Natural killer cell (primary cell): ENCODE measurements around the gene PCSK7. TPM values are rescaled to one million over a fixed set of nuclear protein-coding genes. Genes with fewer than 3 reads are reported as not detected.

ENCODE experiments used
- ATAC-seq, 3 donors: fragments of 150-1000 bp in 2 of 3; fragments of 200-7000 bp in 1 of 3; cut with Tn5 transposase; 1 replicate in 1 of 3; 2 replicates in 2 of 3; pipeline ENCODE4 v1.10.0; 2021; ENCODE audit warnings: mild to moderate bottlenecking in 2 of 3, moderate library complexity in 2 of 3
- DNase-seq, 2 donors: peaks; one replicate each; pipeline versions ENCODE4 v3.0.0 to v3.0.0-alpha.2; 2013 to 2021; ENCODE audit warnings: mixed read lengths in 1 of 2
- H3K27ac ChIP-seq: one replicate; pipeline ENCODE4 v1.5.1; 2013; ENCODE audit warnings: mild to moderate bottlenecking, low read length
- H3K27me3 ChIP-seq: one replicate; pipeline ENCODE4 v1.6.1; 2013; ENCODE audit warnings: low read length; ENCODE audit not compliant: control insufficient read depth, insufficient read depth
- H3K36me3 ChIP-seq: one replicate; pipeline ENCODE4 v1.6.1; 2013; ENCODE audit warnings: low read length; ENCODE audit not compliant: control insufficient read depth, insufficient read depth
- H3K4me1 ChIP-seq: one replicate; pipeline ENCODE4 v1.6.1; 2013; ENCODE audit warnings: low read length; ENCODE audit not compliant: control insufficient read depth, insufficient read depth
- H3K4me3 ChIP-seq: one replicate; pipeline ENCODE4 v1.5.1; 2013; ENCODE audit warnings: low read length
- H3K9me3 ChIP-seq: one replicate; pipeline ENCODE4 v1.6.1; 2013; ENCODE audit warnings: low read length; ENCODE audit not compliant: control insufficient read depth, insufficient read depth
- H3K27ac Mint-ChIP-seq, 2 donors: one replicate each; pipeline ENCODE4 v1.8.0; 2022; ENCODE audit warnings: mild to moderate bottlenecking in 2 of 2, mixed read lengths in 2 of 2, moderate library complexity in 1 of 2
- H3K27me3 Mint-ChIP-seq, 2 donors: one replicate each; pipeline ENCODE4 v1.8.0; 2022; ENCODE audit warnings: low read depth in 2 of 2, mixed read lengths in 2 of 2
- H3K36me3 Mint-ChIP-seq: one replicate; pipeline ENCODE4 v1.8.0; 2022; ENCODE audit warnings: mixed read lengths
- H3K4me1 Mint-ChIP-seq, 2 donors: one replicate each; pipeline ENCODE4 v1.8.0; 2022; ENCODE audit warnings: mixed read lengths in 2 of 2
- H3K4me3 Mint-ChIP-seq: one replicate; pipeline ENCODE4 v1.8.0; 2022; ENCODE audit warnings: mild to moderate bottlenecking, moderate library complexity, mixed read lengths
- H3K9me3 Mint-ChIP-seq, 2 donors: one replicate each; pipeline ENCODE4 v1.8.0; 2022; ENCODE audit warnings: mixed read lengths in 2 of 2
- WGBS: methylation state at CpG from one replicate; pipeline ENCODE4 v1.1.7; 2013; ENCODE audit warnings: missing lambda C conversion rate; ENCODE audit not compliant: insufficient coverage; 5-methylcytosine and 5-hydroxymethylcytosine counted together
- intact Hi-C: fragments of 100-400 bp; cut with micrococcal nuclease; formaldehyde crosslinking; loops from one replicate; pipeline ENCODE4 v1.14.2; 2022
- total RNA-seq, 4 donors: library from RNA; stranded (reverse); fragments of 120-200 nt in 1 of 4; gene quantifications; one replicate each; pipeline versions ENCODE4 v1.2.3 to v1.2.4, GENCODE V29; 2013 to 2022
- TF ChIP-seq, protein P1 (sequence below): fragments of 200-600 bp; IDR thresholded peaks from one replicate; pipeline ENCODE4 v1.8.0; 2022; ENCODE audit warnings: antibody characterized with exemption

The PCSK7 gene
- total RNA-seq, 3 donors from 2014 or later (not counting 1 experiment from before 2014, with no cell fraction given) = 397 to 471 (median 441) TPM

DNA sequence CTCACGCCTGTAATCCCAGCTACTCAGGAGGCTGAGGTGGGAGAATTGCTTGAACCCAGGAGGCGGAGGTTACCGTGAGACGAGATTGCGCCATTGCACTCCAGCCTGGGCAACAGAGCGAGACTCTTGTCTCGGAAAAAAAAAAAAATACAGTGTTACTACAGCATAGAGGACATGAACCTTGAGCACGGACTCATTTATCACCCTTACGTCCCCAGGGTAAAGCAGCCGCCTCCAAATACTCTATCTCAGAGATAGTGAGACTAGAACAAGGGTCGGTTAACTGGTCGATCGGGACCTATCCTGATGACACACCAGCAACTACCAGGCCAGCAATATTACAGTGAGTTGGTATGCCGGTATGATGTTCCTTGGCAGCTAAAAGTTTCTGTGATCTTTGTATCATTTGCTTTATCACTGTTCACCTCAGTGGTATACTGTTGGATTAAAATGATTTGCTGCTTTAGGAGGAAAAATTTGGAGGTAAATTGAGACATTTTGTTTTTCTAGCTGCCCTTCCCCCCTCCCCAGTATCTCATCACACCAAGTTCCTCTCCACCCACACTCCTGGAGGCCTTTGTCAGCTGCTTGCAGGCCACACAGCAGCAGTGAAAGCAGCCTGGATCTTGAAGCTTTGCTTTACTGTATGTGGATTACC is 60.3 kb downstream of the PCSK7 start:
- no peak overlapping the region for H3K27ac Mint-ChIP-seq

DNA sequence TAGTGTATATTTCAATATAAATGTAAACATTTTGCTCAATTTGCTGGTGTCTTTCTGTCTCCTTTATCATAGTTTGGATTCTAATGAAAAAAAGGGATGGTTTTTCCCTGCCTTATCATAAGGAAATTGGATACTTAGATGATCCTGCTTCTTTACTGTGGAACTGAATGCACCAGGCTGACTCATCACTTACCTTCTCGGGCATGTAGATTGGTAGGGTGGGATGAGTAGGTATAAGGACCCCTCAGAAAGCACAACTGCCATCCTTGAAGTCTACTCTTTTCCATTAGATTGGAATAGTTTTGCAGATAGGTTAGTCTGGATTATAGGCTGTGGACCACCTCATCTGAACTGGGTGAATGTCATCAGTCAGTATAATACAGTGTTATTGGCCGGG is 60.9 kb downstream of the PCSK7 start:
- H3K4me1 Mint-ChIP-seq = peaks cover 9 to 10% of the 10 kb centered on the region in 2 donors
- H3K9me3 ChIP-seq = no peaks in the 10 kb centered on the region
- peaks cover 37% of the 10 kb centered on the region for H3K36me3 ChIP-seq
- TF ChIP-seq, protein P1, sequence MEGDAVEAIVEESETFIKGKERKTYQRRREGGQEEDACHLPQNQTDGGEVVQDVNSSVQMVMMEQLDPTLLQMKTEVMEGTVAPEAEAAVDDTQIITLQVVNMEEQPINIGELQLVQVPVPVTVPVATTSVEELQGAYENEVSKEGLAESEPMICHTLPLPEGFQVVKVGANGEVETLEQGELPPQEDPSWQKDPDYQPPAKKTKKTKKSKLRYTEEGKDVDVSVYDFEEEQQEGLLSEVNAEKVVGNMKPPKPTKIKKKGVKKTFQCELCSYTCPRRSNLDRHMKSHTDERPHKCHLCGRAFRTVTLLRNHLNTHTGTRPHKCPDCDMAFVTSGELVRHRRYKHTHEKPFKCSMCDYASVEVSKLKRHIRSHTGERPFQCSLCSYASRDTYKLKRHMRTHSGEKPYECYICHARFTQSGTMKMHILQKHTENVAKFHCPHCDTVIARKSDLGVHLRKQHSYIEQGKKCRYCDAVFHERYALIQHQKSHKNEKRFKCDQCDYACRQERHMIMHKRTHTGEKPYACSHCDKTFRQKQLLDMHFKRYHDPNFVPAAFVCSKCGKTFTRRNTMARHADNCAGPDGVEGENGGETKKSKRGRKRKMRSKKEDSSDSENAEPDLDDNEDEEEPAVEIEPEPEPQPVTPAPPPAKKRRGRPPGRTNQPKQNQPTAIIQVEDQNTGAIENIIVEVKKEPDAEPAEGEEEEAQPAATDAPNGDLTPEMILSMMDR = no peak
- no peaks in the 10 kb centered on the region for H3K27me3 Mint-ChIP-seq
- WGBS = 100% methylated on average over 2 of the region's 2 CpGs
- H3K9me3 Mint-ChIP-seq = no peaks in the 10 kb centered on the region
- H3K4me3 ChIP-seq = no peak overlapping the region
- no peak overlapping the region for H3K27ac Mint-ChIP-seq
- H3K27me3 ChIP-seq = no peaks in the 10 kb centered on the region
- H3K4me3 Mint-ChIP-seq = no peak overlapping the region
- H3K27ac ChIP-seq = no peak overlapping the region
- ATAC-seq (no peak), DNase-seq (no peak)
- H3K4me1 ChIP-seq = peaks cover 5% of the 10 kb centered on the region
- intact Hi-C loops = no loop called here
- H3K36me3 Mint-ChIP-seq = no peaks in the 10 kb centered on the region

More for the DNA sequence above, 60.3 kb downstream of the PCSK7 start:
- Mint-ChIP-seq H3K9me3 (no peaks in the 10 kb centered on the region), H3K36me3 (no peaks in the 10 kb centered on the region), H3K4me1 (peaks cover 9 to 10% of the 10 kb centered on the region in 2 donors), H3K27me3 (no peaks in the 10 kb centered on the region), H3K4me3 (no peak overlapping the region)
- no peak for DNase-seq
- no peak for ATAC-seq
- Histone ChIP-seq H3K27ac (no peak overlapping the region), H3K27me3 (no peaks in the 10 kb centered on the region), H3K9me3 (no peaks in the 10 kb centered on the region), H3K36me3 (peaks cover 33% of the 10 kb centered on the region), H3K4me1 (peaks cover 5% of the 10 kb centered on the region), H3K4me3 (no peak overlapping the region)
- WGBS = 95% methylated on average over 14 of the region's 14 CpGs
- TF ChIP-seq, protein P1 = no peak
- intact Hi-C loops = no loop called here

DNA sequence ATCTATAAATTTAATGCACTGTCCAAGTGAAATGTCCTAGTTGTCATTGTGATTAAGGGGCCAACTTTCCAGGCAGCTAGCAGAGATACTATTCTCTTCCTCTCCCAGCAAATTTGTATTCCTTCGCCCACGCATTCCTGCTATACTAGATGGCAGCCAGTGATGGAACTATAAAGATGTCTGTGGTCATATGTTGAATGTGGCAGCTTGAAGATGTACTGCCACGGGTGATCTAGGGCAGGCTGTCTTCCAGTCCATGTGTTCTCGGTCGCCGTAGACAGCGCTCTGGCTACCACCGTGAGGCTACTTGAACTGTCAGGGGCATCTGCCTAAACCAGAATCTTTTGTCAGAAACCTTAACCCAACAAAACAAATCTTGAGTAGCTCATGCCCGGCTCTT is 61.7 kb downstream of the PCSK7 start:
- H3K27ac Mint-ChIP-seq = no peak overlapping the region
- Histone ChIP-seq H3K4me1 (peaks cover 5% of the 10 kb centered on the region), H3K27me3 (no peaks in the 10 kb centered on the region), H3K36me3 (peaks cover 42% of the 10 kb centered on the region), H3K27ac (no peak overlapping the region), H3K9me3 (no peaks in the 10 kb centered on the region), H3K4me3 (no peak overlapping the region)
- H3K4me1 Mint-ChIP-seq = peaks cover 10 to 13% of the 10 kb centered on the region in 2 donors
- no peak for ATAC-seq
- intact Hi-C loops = no loop called here
- H3K4me3 Mint-ChIP-seq = no peak overlapping the region
- peaks cover 6% of the 10 kb centered on the region for H3K36me3 Mint-ChIP-seq
- TF ChIP-seq, protein P1 = no peak
- no peak for DNase-seq
- no peaks in the 10 kb centered on the region for H3K27me3 Mint-ChIP-seq
- WGBS = 91% methylated on average over 8 of the region's 9 CpGs
- H3K9me3 Mint-ChIP-seq = no peaks in the 10 kb centered on the region

DNA sequence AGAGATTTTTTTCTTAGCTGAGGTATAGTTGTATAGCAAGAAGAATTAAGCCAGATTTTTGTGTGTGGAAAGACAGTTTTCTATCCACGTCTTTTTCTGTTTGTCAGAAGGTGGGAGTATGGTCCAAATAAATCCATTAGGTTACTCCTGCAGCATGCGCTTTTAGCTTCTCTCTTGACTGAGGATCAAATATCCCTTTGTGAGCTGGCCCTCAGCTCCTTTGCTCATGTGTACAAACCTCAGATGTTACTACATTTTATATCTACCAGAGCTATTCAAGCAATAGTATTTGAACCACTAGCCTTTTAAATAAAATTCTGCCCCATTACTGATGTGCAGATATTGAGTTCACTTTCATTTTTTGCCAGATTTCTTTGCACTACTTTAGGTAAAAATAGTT is 62.1 kb downstream of the PCSK7 start:
- Mint-ChIP-seq H3K36me3 (peaks cover 7% of the 10 kb centered on the region), H3K27me3 (no peaks in the 10 kb centered on the region), H3K9me3 (no peaks in the 10 kb centered on the region), H3K4me3 (no peak overlapping the region), H3K27ac (no peak overlapping the region), H3K4me1 (peaks cover 10 to 13% of the 10 kb centered on the region in 2 donors)
- TF ChIP-seq, protein P1 = no peak
- intact Hi-C loops = no loop called here
- peaks cover 44% of the 10 kb centered on the region for H3K36me3 ChIP-seq
- 96% methylated on average over 2 of the region's 2 CpGs for WGBS
- no peak overlapping the region for H3K4me3 ChIP-seq
- no peak for DNase-seq
- H3K27ac ChIP-seq = no peak overlapping the region
- no peak for ATAC-seq
- no peaks in the 10 kb centered on the region for H3K9me3 ChIP-seq
- no peaks in the 10 kb centered on the region for H3K27me3 ChIP-seq
- H3K4me1 ChIP-seq = peaks cover 5% of the 10 kb centered on the region
